ENCODE results near the gene C20orf96. TPM values are rescaled to one million over a fixed set of nuclear protein-coding genes. Genes with fewer than 3 reads are reported as not detected.

The C20orf96 gene
- total and polyA plus RNA-seq, 7 experiments from 2014 or later: 0.86 to 5.7 (median 4.7) TPM

- peaks cover 0 to 5% of the 10 kb centered on the region in 2 donors for H3K4me1 ChIP-seq (ENCODE audit: control insufficient read depth in 2 of 2, insufficient read depth in 2 of 2, low read length in 2 of 2)
- POLR2A ChIA-PET: no interaction called here
- intact Hi-C loops (cut with micrococcal nuclease): no loop called here
Observed at GRCh38 chr20:271069-271468, 19.5 kb downstream of the C20orf96 start.

DNA sequence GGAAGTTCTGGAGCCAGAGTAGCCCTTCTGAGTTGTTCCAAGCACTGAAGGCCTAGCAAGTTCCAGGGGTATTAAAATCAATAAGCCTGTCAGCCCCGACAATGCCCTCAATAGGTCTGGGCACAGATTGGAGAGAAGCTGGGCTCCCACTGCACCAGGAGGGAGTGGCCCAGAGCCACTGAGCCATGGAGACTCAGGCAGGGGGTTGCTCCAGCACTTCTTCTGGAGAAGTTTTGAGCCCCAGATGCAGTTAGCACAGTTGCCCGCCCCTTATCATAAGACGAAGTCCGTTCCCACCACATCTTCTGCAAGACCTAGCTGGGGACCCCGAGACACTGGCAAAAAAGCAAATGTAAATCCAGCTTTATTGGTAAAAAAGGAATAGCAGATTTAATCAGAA lies 20.0 kb downstream of the C20orf96 start:
- H3K27me3 ChIP-seq (ENCODE audit: control insufficient read depth in 2 of 2, insufficient read depth in 2 of 2, low read length in 2 of 2): no peaks in the 10 kb centered on the region
- H3K27ac Mint-ChIP-seq: no peak overlapping the region
- H3K36me3 Mint-ChIP-seq: peaks cover 0 to 8% (median 1%) of the 10 kb centered on the region in 5 donors
- POLR2A ChIA-PET: no interaction called here
- no peak overlapping the region for H3K4me3 ChIP-seq (ENCODE audit: low read length)
- intact Hi-C loops (cut with micrococcal nuclease): no loop called here
- H3K9me3 Mint-ChIP-seq: no peaks in the 10 kb centered on the region
- peaks cover 0 to 5% (median under 1%) of the 10 kb centered on the region in 5 donors for H3K27me3 Mint-ChIP-seq
- CTCF ChIA-PET: interaction anchor here (1.4 kb wide), 1 partner anchor 62 kb away, joined by 7 read pairs; no protein-coding TSS in a partner anchor
- peaks cover 0 to 5% of the 10 kb centered on the region in 2 donors for H3K4me1 ChIP-seq (ENCODE audit: control insufficient read depth in 2 of 2, insufficient read depth in 2 of 2, low read length in 2 of 2)
- peaks cover 5 to 11% (median 8%) of the 10 kb centered on the region in 7 donors for H3K4me1 Mint-ChIP-seq
- no peak overlapping the region for H3K27ac ChIP-seq (ENCODE audit: low read depth, low read length)
- no peak overlapping the region for H3K4me3 Mint-ChIP-seq
- no peak for ATAC-seq
- H3K9me3 ChIP-seq (ENCODE audit: control insufficient read depth in 2 of 3, low read length in 3 of 3): no peaks in the 10 kb centered on the region
- DNase-seq: no peak
- no peaks in the 10 kb centered on the region for H3K36me3 ChIP-seq (ENCODE audit: control insufficient read depth in 2 of 3, insufficient read depth in 3 of 3, low read length in 3 of 3)

More at GRCh38 chr20:271069-271468, 19.5 kb downstream of the C20orf96 start:
- H3K4me3 ChIP-seq (ENCODE audit: low read length): no peak overlapping the region
- CTCF ChIA-PET: no interaction called here
- ATAC-seq (no peak), DNase-seq (no peak)
- H3K9me3 ChIP-seq (ENCODE audit: control insufficient read depth in 2 of 3, low read length in 3 of 3): no peaks in the 10 kb centered on the region
- no peak overlapping the region for H3K27ac ChIP-seq (ENCODE audit: low read depth, low read length)
- no peaks in the 10 kb centered on the region for H3K27me3 ChIP-seq (ENCODE audit: control insufficient read depth in 2 of 2, insufficient read depth in 2 of 2, low read length in 2 of 2)
- Mint-ChIP-seq H3K9me3 (no peaks in the 10 kb centered on the region), H3K27me3 (peaks cover 0 to 5% (median 0%) of the 10 kb centered on the region in 5 donors), H3K4me3 (no peak overlapping the region), H3K4me1 (peaks cover 5 to 11% (median 8%) of the 10 kb centered on the region in 7 donors), H3K36me3 (peaks cover 0 to 11% (median 3%) of the 10 kb centered on the region in 5 donors), H3K27ac (no peak overlapping the region)
- H3K36me3 ChIP-seq (ENCODE audit: control insufficient read depth in 2 of 3, insufficient read depth in 3 of 3, low read length in 3 of 3): peaks cover 0 to 2% (median 0%) of the 10 kb centered on the region in 3 experiments

GRCh38 chr20:266596-267562 lies 23.7 kb downstream of the C20orf96 start:
- H3K27ac ChIP-seq (ENCODE audit: low read depth, low read length): no peak overlapping the region
- intact Hi-C loops (cut with micrococcal nuclease): loop anchor here (1.0 kb wide), 3 partner anchors 30 to 63 kb away; partner anchors contain the start of gene ZCCHC3 (in 1 of the 2)
- Mint-ChIP-seq H3K4me1 (peaks cover 5 to 11% (median 8%) of the 10 kb centered on the region in 7 donors), H3K4me3 (peak overlapping the region; percentile 82 to 94 (median 90)), H3K36me3 (no peaks in the 10 kb centered on the region), H3K9me3 (no peaks in the 10 kb centered on the region), H3K27me3 (peaks cover 0 to 9% (median 5%) of the 10 kb centered on the region in 5 donors), H3K27ac (peak overlapping the region in 5 of 9 donors; percentile 32 to 85 (median 60))
- ATAC-seq (peak; percentile 99), DNase-seq (peak; percentile 74 to 91 (median 86))
- H3K27me3 ChIP-seq (ENCODE audit: control insufficient read depth in 2 of 2, insufficient read depth in 2 of 2, low read length in 2 of 2): no peaks in the 10 kb centered on the region
- peak overlapping the region; percentile 57 for H3K4me3 ChIP-seq (ENCODE audit: low read length)
- ChIA-PET CTCF (interaction anchor here (0.7 to 3.8 kb wide), 18 partner anchors 9 to 67 kb away, joined by 3 to 29 read pairs (median 6); partner anchors contain the start of genes DEFB129 and DEFB132), POLR2A (interaction anchor here (0.9 to 1.4 kb wide), 5 partner anchors 24 to 61 kb away, joined by 3 to 5 read pairs (median 3); partner anchors contain the start of gene ZCCHC3)
- peaks cover 0 to 5% of the 10 kb centered on the region in 2 donors for H3K4me1 ChIP-seq (ENCODE audit: control insufficient read depth in 2 of 2, insufficient read depth in 2 of 2, low read length in 2 of 2)
- no peaks in the 10 kb centered on the region for H3K9me3 ChIP-seq (ENCODE audit: control insufficient read depth in 2 of 3, low read length in 3 of 3)
- H3K36me3 ChIP-seq (ENCODE audit: control insufficient read depth in 2 of 3, insufficient read depth in 3 of 3, low read length in 3 of 3): no peaks in the 10 kb centered on the region

DNA sequence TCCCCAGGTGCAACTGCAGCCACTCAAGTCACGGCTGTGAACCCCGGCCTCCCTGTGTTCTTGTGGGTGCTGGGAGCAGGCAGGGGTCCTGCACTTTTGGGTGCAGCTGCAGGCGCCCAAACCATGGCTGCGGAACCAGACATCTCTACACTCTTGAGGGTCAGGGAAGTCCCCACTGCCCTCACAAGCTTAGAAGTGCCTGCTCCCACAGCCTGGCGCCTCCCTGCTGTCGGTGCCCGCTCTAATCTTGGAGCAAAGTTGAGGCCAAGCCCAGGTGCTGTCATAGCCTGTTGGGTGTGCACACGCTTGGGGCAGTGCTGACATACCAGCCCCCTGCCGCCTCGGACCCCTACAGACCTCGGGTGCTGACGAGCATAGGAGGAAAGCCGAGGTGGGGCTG lies 26.8 kb downstream of the C20orf96 start:
- intact Hi-C loops (cut with micrococcal nuclease): no loop called here

GRCh38 chr20:259981-260380 lies 30.6 kb downstream of the C20orf96 start:
- POLR2A ChIA-PET: no interaction called here
- intact Hi-C loops (cut with micrococcal nuclease): no loop called here
- CTCF ChIA-PET: interaction anchor here (0.6 to 2.7 kb wide), 2 partner anchors 33 to 71 kb away, joined by 5 to 17 read pairs; partner anchors contain the start of gene DEFB129
- no peaks in the 10 kb centered on the region for H3K9me3 Mint-ChIP-seq
- no peak overlapping the region for H3K4me3 Mint-ChIP-seq
- Histone ChIP-seq H3K9me3 (ENCODE audit: control insufficient read depth in 2 of 3, low read length in 3 of 3) (no peaks in the 10 kb centered on the region), H3K27ac (ENCODE audit: low read depth, low read length) (no peak overlapping the region), H3K27me3 (ENCODE audit: control insufficient read depth in 2 of 2, insufficient read depth in 2 of 2, low read length in 2 of 2) (no peaks in the 10 kb centered on the region), H3K4me1 (ENCODE audit: control insufficient read depth in 2 of 2, insufficient read depth in 2 of 2, low read length in 2 of 2) (no peaks in the 10 kb centered on the region), H3K4me3 (ENCODE audit: low read length) (no peak overlapping the region), H3K36me3 (ENCODE audit: control insufficient read depth in 2 of 3, insufficient read depth in 3 of 3, low read length in 3 of 3) (no peaks in the 10 kb centered on the region)
- ATAC-seq: no peak
- H3K27ac Mint-ChIP-seq: no peak overlapping the region
- DNase-seq: no peak
- H3K36me3 Mint-ChIP-seq: no peaks in the 10 kb centered on the region
- peaks cover 0 to 9% (median 0%) of the 10 kb centered on the region in 5 donors for H3K27me3 Mint-ChIP-seq
- peaks cover 7 to 16% (median 12%) of the 10 kb centered on the region in 7 donors for H3K4me1 Mint-ChIP-seq

More for the DNA sequence above, 26.8 kb downstream of the C20orf96 start:
- H3K9me3 ChIP-seq (ENCODE audit: control insufficient read depth in 2 of 3, low read length in 3 of 3): no peaks in the 10 kb centered on the region
- no peaks in the 10 kb centered on the region for H3K27me3 ChIP-seq (ENCODE audit: control insufficient read depth in 2 of 2, insufficient read depth in 2 of 2, low read length in 2 of 2)
- H3K4me3 Mint-ChIP-seq: no peak overlapping the region
- H3K36me3 Mint-ChIP-seq: no peaks in the 10 kb centered on the region
- DNase-seq: no peak
- H3K4me3 ChIP-seq (ENCODE audit: low read length): no peak overlapping the region
- peaks cover 0 to 5% of the 10 kb centered on the region in 2 donors for H3K4me1 ChIP-seq (ENCODE audit: control insufficient read depth in 2 of 2, insufficient read depth in 2 of 2, low read length in 2 of 2)
- H3K27ac Mint-ChIP-seq: no peak overlapping the region
- peaks cover 10 to 17% (median 16%) of the 10 kb centered on the region in 7 donors for H3K4me1 Mint-ChIP-seq
- H3K9me3 Mint-ChIP-seq: no peaks in the 10 kb centered on the region
- H3K27me3 Mint-ChIP-seq: peaks cover 0 to 10% (median 5%) of the 10 kb centered on the region in 5 donors
- no peak for ATAC-seq
- POLR2A ChIA-PET: interaction anchor here (1.1 kb wide), 1 partner anchor 21 kb away, joined by 3 read pairs; no protein-coding TSS in a partner anchor
- CTCF ChIA-PET: interaction anchor here (0.6 kb wide), 1 partner anchor 13 kb away, joined by 3 read pairs; no protein-coding TSS in a partner anchor
- H3K36me3 ChIP-seq (ENCODE audit: control insufficient read depth in 2 of 3, insufficient read depth in 3 of 3, low read length in 3 of 3): no peaks in the 10 kb centered on the region
- no peak overlapping the region for H3K27ac ChIP-seq (ENCODE audit: low read depth, low read length)

GRCh38 chr20:258963-259362 lies 31.6 kb downstream of the C20orf96 start:
- H3K36me3 Mint-ChIP-seq: no peaks in the 10 kb centered on the region

More at GRCh38 chr20:258963-259362, 31.6 kb downstream of the C20orf96 start:
- intact Hi-C loops (cut with micrococcal nuclease): no loop called here
- Mint-ChIP-seq H3K9me3 (no peaks in the 10 kb centered on the region), H3K27me3 (peaks cover 0 to 9% (median 0%) of the 10 kb centered on the region in 5 donors), H3K4me1 (peaks cover 7 to 16% (median 12%) of the 10 kb centered on the region in 7 donors), H3K4me3 (no peak overlapping the region), H3K27ac (peak overlapping the region in 1 of 9 donors; percentile 31)
- POLR2A ChIA-PET: interaction anchor here (0.8 to 1.1 kb wide), 2 partner anchors 39 to 66 kb away, joined by 3 read pairs; no protein-coding TSS in a partner anchor
- no peak overlapping the region for H3K27ac ChIP-seq (ENCODE audit: low read depth, low read length)
- no peak overlapping the region for H3K4me3 ChIP-seq (ENCODE audit: low read length)
- no peaks in the 10 kb centered on the region for H3K36me3 ChIP-seq (ENCODE audit: control insufficient read depth in 2 of 3, insufficient read depth in 3 of 3, low read length in 3 of 3)
- H3K4me1 ChIP-seq (ENCODE audit: control insufficient read depth in 2 of 2, insufficient read depth in 2 of 2, low read length in 2 of 2): no peaks in the 10 kb centered on the region
- DNase-seq (no peak), ATAC-seq (no peak)
- no peaks in the 10 kb centered on the region for H3K9me3 ChIP-seq (ENCODE audit: control insufficient read depth in 2 of 3, low read length in 3 of 3)
- no peaks in the 10 kb centered on the region for H3K27me3 ChIP-seq (ENCODE audit: control insufficient read depth in 2 of 2, insufficient read depth in 2 of 2, low read length in 2 of 2)
- CTCF ChIA-PET: interaction anchor here (0.6 to 2.7 kb wide), 2 partner anchors 19 to 72 kb away, joined by 3 to 17 read pairs; no protein-coding TSS in a partner anchor
